ENCODE measurements around the gene CNTNAP5.

- TF ChIP-seq CTCF (IDR thresholded peaks at IDR 0.05; ENCODE audit: control extremely low read depth in 1 of 3, insufficient read depth in 1 of 3, low read depth in 1 of 3, low read length in 3 of 3) (peak; percentile 55 to 73 (median 56)), EGR1 (IDR thresholded peaks at IDR 0.05; ENCODE audit: borderline replicate concordance, low read depth, low read length) (no peak), USF2 (IDR thresholded peaks at IDR 0.05; ENCODE audit: low read length) (no peak), TCF12 (IDR thresholded peaks at IDR 0.05; ENCODE audit: low read depth, low read length) (0 out of 2 replicates have a peak, but pooled peaks have one; percentile 12), CHD2 (IDR thresholded peaks at IDR 0.05; ENCODE audit: low read length) (no peak)
Observed at GRCh38 chr2:123993728-123994323, 31.3 kb upstream of the CNTNAP5 start.

Measured in H1 (cell line).